ENCODE results near the gene IRGC. TPM values are rescaled to one million over a fixed set of nuclear protein-coding genes. Genes with fewer than 3 reads are reported as not detected.

The IRGC gene
- total RNA-seq, 1 experiment from 2014 or later = not detected

DNA sequence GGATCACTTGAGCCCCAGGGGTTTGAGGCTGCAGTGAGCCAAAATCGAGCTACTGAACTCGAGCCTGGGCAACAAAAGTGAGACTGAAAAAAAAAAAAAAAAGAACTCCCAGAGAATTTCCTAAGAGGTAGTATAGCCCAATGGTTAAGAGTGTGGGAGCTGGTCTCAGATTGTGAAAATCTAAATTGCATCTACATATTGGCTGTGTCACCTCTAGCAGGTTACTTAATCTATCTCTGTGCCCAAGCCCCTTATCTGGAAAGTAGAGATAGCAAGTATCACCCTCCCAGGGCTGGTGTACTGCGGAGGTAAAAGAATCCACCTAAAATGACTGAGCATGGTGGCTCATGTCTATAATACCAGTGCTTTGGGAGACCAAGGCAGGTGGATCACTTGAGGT is 42.2 kb upstream of the IRGC start:
- no peak for DNase-seq
- no peaks in the 10 kb centered on the region for H3K27me3 ChIP-seq (replicated peaks; ENCODE audit: control insufficient read depth, insufficient read depth, low read length)
- TF ChIP-seq CTCF (IDR thresholded peaks at IDR 0.05; ENCODE audit: insufficient read depth in 1 of 2, low read depth in 1 of 2, low read length in 1 of 2, severe bottlenecking in 1 of 2, unreplicated experiment in 1 of 2) = no peak
- BruUV-seq (replicated peaks) = no TSS peak
- intact Hi-C loops (cut with micrococcal nuclease; ENCODE audit: unreplicated experiment) = no loop called here
- H3K4me3 Mint-ChIP-seq (ENCODE audit: unreplicated experiment) = no peak overlapping the region
- ChIA-PET CTCF (interaction anchor here (0.7 to 0.9 kb wide), 2 partner anchors 11 to 139 kb away, joined by 3 to 5 read pairs; no protein-coding TSS in a partner anchor), POLR2A (no interaction called here)
- no peak overlapping the region for H3K27ac Mint-ChIP-seq (ENCODE audit: unreplicated experiment)
- peaks cover 15% of the 10 kb centered on the region for H3K36me3 Mint-ChIP-seq (ENCODE audit: insufficient read depth, unreplicated experiment)
- H3K4me3 ChIP-seq (ENCODE audit: low read depth, low read length) = no peak overlapping the region
- H3K27me3 Mint-ChIP-seq (ENCODE audit: insufficient read depth, unreplicated experiment) = peaks cover 8% of the 10 kb centered on the region
- peaks cover 19% of the 10 kb centered on the region for H3K4me1 Mint-ChIP-seq (ENCODE audit: low read depth, unreplicated experiment)
- no peaks in the 10 kb centered on the region for H3K36me3 ChIP-seq (ENCODE audit: control insufficient read depth, insufficient read depth, low read length)
- no peaks in the 10 kb centered on the region for H3K9me3 ChIP-seq
- no peaks in the 10 kb centered on the region for H3K9me3 Mint-ChIP-seq (ENCODE audit: unreplicated experiment)
- peaks cover 25% of the 10 kb centered on the region for H3K4me1 ChIP-seq

GRCh38 chr19:43674183-43674582 is 41.7 kb upstream of the IRGC start:
- no peaks in the 10 kb centered on the region for H3K36me3 ChIP-seq (ENCODE audit: control insufficient read depth, insufficient read depth, low read length)
- Mint-ChIP-seq H3K36me3 (ENCODE audit: insufficient read depth, unreplicated experiment) (peaks cover 12% of the 10 kb centered on the region), H3K4me3 (ENCODE audit: unreplicated experiment) (no peak overlapping the region), H3K27me3 (ENCODE audit: insufficient read depth, unreplicated experiment) (peaks cover 8% of the 10 kb centered on the region), H3K9me3 (ENCODE audit: unreplicated experiment) (no peaks in the 10 kb centered on the region), H3K4me1 (ENCODE audit: low read depth, unreplicated experiment) (peaks cover 19% of the 10 kb centered on the region), H3K27ac (ENCODE audit: unreplicated experiment) (no peak overlapping the region)
- no peak overlapping the region for H3K4me3 ChIP-seq (ENCODE audit: low read depth, low read length)
- DNase-seq = no peak
- intact Hi-C loops (cut with micrococcal nuclease; ENCODE audit: unreplicated experiment) = no loop called here
- BruUV-seq (replicated peaks) = no TSS peak
- no peak for TF ChIP-seq CTCF (IDR thresholded peaks at IDR 0.05; ENCODE audit: insufficient read depth in 1 of 2, low read depth in 1 of 2, low read length in 1 of 2, severe bottlenecking in 1 of 2, unreplicated experiment in 1 of 2)
- H3K27me3 ChIP-seq (replicated peaks; ENCODE audit: control insufficient read depth, insufficient read depth, low read length) = no peaks in the 10 kb centered on the region
- H3K4me1 ChIP-seq = peaks cover 22% of the 10 kb centered on the region
- H3K9me3 ChIP-seq = no peaks in the 10 kb centered on the region
- CTCF ChIA-PET = interaction anchor here (0.9 kb wide), 1 partner anchor 11 kb away, joined by 3 read pairs; no protein-coding TSS in a partner anchor
- POLR2A ChIA-PET = no interaction called here

DNA sequence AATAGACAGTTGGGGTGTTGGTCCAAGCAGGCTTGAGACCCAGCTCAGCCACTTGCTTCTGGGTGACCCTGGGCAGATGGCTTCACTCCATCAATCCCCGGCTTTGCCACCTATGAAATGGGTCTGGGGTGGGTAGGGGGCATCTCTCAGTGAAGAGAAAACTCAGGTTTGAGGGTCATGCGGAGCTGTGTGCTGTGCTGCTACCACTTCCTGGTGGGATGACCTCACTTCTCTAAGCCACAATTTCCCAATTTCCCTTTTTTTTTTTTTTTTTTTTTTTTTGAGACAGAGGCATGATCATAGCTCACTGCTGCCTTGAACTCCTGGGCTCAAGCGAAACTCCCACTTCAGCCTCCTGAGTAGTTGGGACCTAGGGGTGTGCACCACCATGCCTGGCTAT is 41.3 kb upstream of the IRGC start:
- Mint-ChIP-seq H3K9me3 (ENCODE audit: unreplicated experiment) (no peaks in the 10 kb centered on the region), H3K4me1 (ENCODE audit: low read depth, unreplicated experiment) (peaks cover 23% of the 10 kb centered on the region), H3K36me3 (ENCODE audit: insufficient read depth, unreplicated experiment) (peaks cover 12% of the 10 kb centered on the region), H3K4me3 (ENCODE audit: unreplicated experiment) (no peak overlapping the region), H3K27me3 (ENCODE audit: insufficient read depth, unreplicated experiment) (peaks cover 8% of the 10 kb centered on the region), H3K27ac (ENCODE audit: unreplicated experiment) (no peak overlapping the region)
- H3K36me3 ChIP-seq (ENCODE audit: control insufficient read depth, insufficient read depth, low read length) = no peaks in the 10 kb centered on the region
- no peaks in the 10 kb centered on the region for H3K9me3 ChIP-seq
- intact Hi-C loops (cut with micrococcal nuclease; ENCODE audit: unreplicated experiment) = no loop called here
- peaks cover 22% of the 10 kb centered on the region for H3K4me1 ChIP-seq
- no peaks in the 10 kb centered on the region for H3K27me3 ChIP-seq (replicated peaks; ENCODE audit: control insufficient read depth, insufficient read depth, low read length)
- no TSS peak for BruUV-seq (replicated peaks)
- ChIA-PET POLR2A (no interaction called here), CTCF (interaction anchor here (0.9 kb wide), 1 partner anchor 12 kb away, joined by 3 read pairs; no protein-coding TSS in a partner anchor)
- TF ChIP-seq CTCF (IDR thresholded peaks at IDR 0.05; ENCODE audit: insufficient read depth in 1 of 2, low read depth in 1 of 2, low read length in 1 of 2, severe bottlenecking in 1 of 2, unreplicated experiment in 1 of 2) = no peak
- no peak overlapping the region for H3K4me3 ChIP-seq (ENCODE audit: low read depth, low read length)
- no peak for DNase-seq
